HEK293T (cell line): ENCODE data around the gene HUS1B.

Experiments used
- CTCF ChIA-PET: fragments of 350-600 bp; formaldehyde crosslinking; extraction: SDS; loops from one replicate; lab custom pipeline; 2021; ENCODE audit warnings: antibody characterized with exemption, inconsistent platforms; lab: Yijun Ruan, JAX
- POLR2A ChIA-PET: fragments of 350-600 bp; formaldehyde crosslinking; extraction: SDS; loops from one replicate; lab custom pipeline; 2020; ENCODE audit warnings: antibody characterized with exemption, inconsistent platforms; lab: Yijun Ruan, JAX
- DNase-seq: peaks from one replicate; pipeline ENCODE4 v3.0.0; 2012; ENCODE audit warnings: mixed read lengths; ENCODE audit errors: extremely low spot score
- ARNT ChIP-seq: fragments of 450-650 bp; IDR thresholded peaks from 2 replicates; pipeline ENCODE4 v1.6.1; 2017; ENCODE audit warnings: mild to moderate bottlenecking
- BHLHE40 ChIP-seq: fragments of 450-650 bp; IDR thresholded peaks from 2 replicates; pipeline ENCODE4 v1.6.1; 2016; ENCODE audit warnings: mild to moderate bottlenecking, moderate library complexity, borderline replicate concordance
- CTBP1 ChIP-seq: fragments of 450-650 bp; IDR thresholded peaks from 2 replicates; pipeline ENCODE4 v1.6.1; 2016; ENCODE audit warnings: borderline replicate concordance
- ELF4 ChIP-seq: fragments of 450-650 bp; IDR thresholded peaks from 2 replicates; pipeline ENCODE4 v1.6.1; 2017; ENCODE audit warnings: antibody characterized with exemption
- FOXA1 ChIP-seq: fragments of 450-650 bp; IDR thresholded peaks from 2 replicates; pipeline ENCODE4 v1.6.1; 2016; ENCODE audit warnings: mild to moderate bottlenecking
- FOXK2 ChIP-seq: fragments of 450-650 bp; IDR thresholded peaks from 2 replicates; pipeline ENCODE4 v1.6.1; 2016; ENCODE audit warnings: mild to moderate bottlenecking
- FOXM1 ChIP-seq: fragments of 450-650 bp; IDR thresholded peaks from 2 replicates; pipeline ENCODE4 v1.6.1; 2017; ENCODE audit warnings: mild to moderate bottlenecking, borderline replicate concordance
- HDGF ChIP-seq: fragments of 450-650 bp; IDR thresholded peaks from 2 replicates; pipeline ENCODE4 v1.6.1; 2017; ENCODE audit warnings: antibody characterized with exemption, borderline replicate concordance
- L3MBTL2 ChIP-seq: fragments of 450-650 bp; conservative IDR thresholded peaks from 2 replicates; pipeline ENCODE4 v1.6.1; 2016; ENCODE audit warnings: mild to moderate bottlenecking
- LEF1 ChIP-seq: fragments of 450-650 bp; IDR thresholded peaks from 2 replicates; pipeline ENCODE4 v1.6.1; 2017; ENCODE audit warnings: mild to moderate bottlenecking, borderline replicate concordance
- NFRKB ChIP-seq: fragments of 450-650 bp; IDR thresholded peaks from 2 replicates; pipeline ENCODE4 v1.6.1; 2016; ENCODE audit warnings: mild to moderate bottlenecking, moderate library complexity
- SP1 ChIP-seq: fragments of 450-650 bp; IDR thresholded peaks from 2 replicates; pipeline ENCODE4 v1.6.1; 2017
- SUZ12 ChIP-seq: fragments of 450-650 bp; IDR thresholded peaks from 2 replicates; pipeline ENCODE4 v1.6.1; 2016; ENCODE audit warnings: mild to moderate bottlenecking
- TARDBP ChIP-seq: fragments of 450-650 bp; IDR thresholded peaks from 2 replicates; pipeline ENCODE4 v1.6.1; 2016
- ZNF384 ChIP-seq: fragments of 450-650 bp; IDR thresholded peaks from 2 replicates; pipeline ENCODE4 v1.6.1; 2016
- TF ChIP-seq, protein P1 (sequence below): fragments of 450-650 bp; IDR thresholded peaks from 2 replicates; pipeline ENCODE4 v1.6.1; 2016

HUS1B gene

DNA sequence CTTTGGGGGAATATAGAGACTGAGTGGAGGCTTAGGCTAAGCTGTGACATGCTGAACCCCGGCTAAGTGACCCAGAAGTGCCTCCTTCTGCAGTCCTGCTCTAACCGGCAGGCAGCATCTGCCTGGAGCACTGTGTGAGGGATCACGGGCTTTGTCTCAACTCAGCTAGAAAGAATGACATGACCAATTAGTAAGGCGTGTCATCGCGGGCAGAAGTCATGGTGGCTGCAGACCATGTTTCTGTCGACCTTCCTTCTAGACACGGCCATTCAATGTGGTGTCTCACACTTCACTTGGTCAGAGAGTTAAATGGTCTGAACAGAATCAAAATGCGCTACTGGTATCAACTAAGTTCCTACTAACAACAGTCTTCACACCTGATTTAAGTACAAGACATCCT lies 35.0 kb downstream of the HUS1B start:
- no peak for TF ChIP-seq HDGF
- no peak for TF ChIP-seq NFRKB
- TF ChIP-seq CTBP1, result no peak
- no peak for TF ChIP-seq L3MBTL2
- TF ChIP-seq FOXA1, result no peak
- ChIA-PET POLR2A (no interaction called here), CTCF (no interaction called here)
- DNase-seq, result no peak

DNA sequence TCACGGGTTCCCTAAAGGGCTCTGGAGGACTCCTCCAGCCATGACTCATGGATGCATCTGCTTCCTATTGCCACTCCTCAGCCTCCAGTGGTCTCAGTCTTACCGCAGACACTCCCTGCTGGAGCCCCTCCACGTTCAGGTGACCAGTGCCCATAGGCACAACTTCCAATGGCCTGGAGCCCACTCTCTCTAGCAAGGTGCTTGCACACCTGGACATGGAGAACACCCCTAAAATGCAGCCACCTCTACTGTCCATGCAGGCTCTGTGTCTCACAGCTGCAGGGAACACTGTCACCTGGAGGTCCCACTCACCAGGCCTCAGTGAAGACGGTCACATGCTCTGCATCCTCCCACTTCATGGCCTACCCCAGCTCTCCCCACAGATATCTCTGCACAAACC lies 36.0 kb downstream of the HUS1B start:
- ChIA-PET POLR2A (no interaction called here), CTCF (no interaction called here)
- TF ChIP-seq FOXA1 (no peak), ELF4 (no peak), FOXM1 (no peak), HDGF (no peak), ARNT (no peak), LEF1 (no peak), CTBP1 (no peak), NFRKB (no peak), SP1 (no peak), L3MBTL2 (no peak), TARDBP (no peak), FOXK2 (no peak), ZNF384 (no peak), BHLHE40 (no peak), SUZ12 (no peak)
- TF ChIP-seq, protein P1, sequence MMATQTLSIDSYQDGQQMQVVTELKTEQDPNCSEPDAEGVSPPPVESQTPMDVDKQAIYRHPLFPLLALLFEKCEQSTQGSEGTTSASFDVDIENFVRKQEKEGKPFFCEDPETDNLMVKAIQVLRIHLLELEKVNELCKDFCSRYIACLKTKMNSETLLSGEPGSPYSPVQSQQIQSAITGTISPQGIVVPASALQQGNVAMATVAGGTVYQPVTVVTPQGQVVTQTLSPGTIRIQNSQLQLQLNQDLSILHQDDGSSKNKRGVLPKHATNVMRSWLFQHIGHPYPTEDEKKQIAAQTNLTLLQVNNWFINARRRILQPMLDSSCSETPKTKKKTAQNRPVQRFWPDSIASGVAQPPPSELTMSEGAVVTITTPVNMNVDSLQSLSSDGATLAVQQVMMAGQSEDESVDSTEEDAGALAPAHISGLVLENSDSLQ, result no peak
- DNase-seq, result no peak

DNA sequence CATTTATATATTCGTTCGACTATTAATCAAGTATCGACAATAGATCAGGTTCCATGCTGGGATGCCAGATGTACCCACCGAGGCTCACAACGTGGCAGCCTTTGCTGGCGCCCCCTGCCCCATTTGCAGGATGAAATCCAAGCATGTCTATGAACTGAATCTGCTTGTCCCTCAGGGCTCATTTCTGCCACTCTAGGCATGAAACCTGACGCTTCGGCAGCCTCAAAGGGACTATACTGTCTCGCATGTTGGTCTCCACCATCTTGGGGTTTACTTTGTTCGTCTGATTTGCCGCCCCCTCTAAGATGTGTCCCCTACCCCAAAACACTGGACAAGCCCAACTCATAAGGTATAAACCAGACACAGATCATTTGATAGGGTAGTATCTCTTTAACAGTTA lies 36.7 kb downstream of the HUS1B start:
- ChIA-PET CTCF (no interaction called here), POLR2A (no interaction called here)
- no peak for DNase-seq
- TF ChIP-seq TARDBP (no peak), CTBP1 (no peak), ELF4 (no peak), NFRKB (no peak), LEF1 (no peak), ARNT (no peak), SUZ12 (no peak), FOXA1 (no peak)
- TF ChIP-seq, protein P1, result no peak

DNA sequence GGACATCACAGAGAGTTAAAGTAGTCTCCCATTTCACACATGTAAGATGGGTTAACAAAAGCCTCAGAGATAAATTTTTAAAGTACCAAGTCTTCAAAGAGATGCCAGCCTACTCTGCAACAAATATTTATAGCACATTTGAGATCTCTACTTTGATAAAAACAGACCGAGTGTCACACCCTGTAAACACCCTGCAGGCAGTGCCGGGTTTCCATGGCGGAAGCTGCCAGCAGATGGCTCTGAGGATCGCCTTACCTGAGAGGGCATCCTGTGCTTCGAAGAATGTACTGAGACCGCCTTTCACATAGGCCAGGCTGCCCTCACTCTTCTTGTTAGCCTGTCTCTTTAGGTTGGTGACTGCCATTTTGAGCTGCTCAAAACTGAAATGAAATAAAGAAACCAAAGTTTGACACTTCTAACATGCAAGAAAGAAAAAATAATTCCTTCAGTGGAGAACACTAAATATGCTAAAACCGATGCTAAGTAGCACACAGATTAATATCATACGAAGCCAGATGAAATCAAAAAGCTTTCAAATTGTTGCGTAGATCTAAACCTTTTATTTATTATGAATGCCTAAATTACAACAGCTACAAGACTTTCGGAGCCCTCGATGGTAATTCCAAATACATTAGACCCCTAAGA lies 39.3 kb downstream of the HUS1B start:
- ChIA-PET POLR2A (no interaction called here), CTCF (interaction anchor here (1.0 kb wide), 1 partner anchor 525 kb away, joined by 3 read pairs; no protein-coding TSS in a partner anchor)
- TF ChIP-seq LEF1 (no peak), FOXK2 (no peak), BHLHE40 (no peak)
- no peak for DNase-seq

DNA sequence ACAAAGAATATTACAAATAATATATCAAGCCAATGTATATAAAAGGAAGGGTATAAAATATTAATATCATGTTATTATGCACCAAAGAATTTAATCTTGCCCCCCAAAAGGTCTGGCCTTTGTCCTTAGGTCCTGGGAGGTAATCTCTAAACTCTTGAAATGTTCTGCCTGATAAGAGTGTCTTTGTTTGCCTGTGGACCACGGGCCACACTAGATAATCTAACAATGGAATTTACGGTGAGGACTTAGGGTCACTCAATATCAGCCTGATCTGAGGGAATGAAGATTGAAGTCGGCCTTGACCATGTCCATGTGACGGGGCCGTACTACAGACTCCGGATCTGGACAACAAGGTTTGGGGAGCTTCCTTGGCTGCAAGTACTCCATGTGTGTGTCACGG lies 42.9 kb downstream of the HUS1B start:
- TF ChIP-seq, protein P1, result no peak
- TF ChIP-seq ARNT, result no peak
- no peak for TF ChIP-seq ELF4
- no peak for TF ChIP-seq TARDBP
- TF ChIP-seq BHLHE40, result no peak
- no peak for TF ChIP-seq L3MBTL2
- no peak for TF ChIP-seq ZNF384
- no peak for TF ChIP-seq SUZ12
- no peak for TF ChIP-seq LEF1
- TF ChIP-seq FOXA1, result no peak
- TF ChIP-seq CTBP1, result no peak
- TF ChIP-seq HDGF, result no peak
- no peak for TF ChIP-seq NFRKB
- TF ChIP-seq SP1, result no peak
- TF ChIP-seq FOXM1, result no peak
- TF ChIP-seq FOXK2, result no peak
- ChIA-PET POLR2A (no interaction called here), CTCF (no interaction called here)
- no peak for DNase-seq

DNA sequence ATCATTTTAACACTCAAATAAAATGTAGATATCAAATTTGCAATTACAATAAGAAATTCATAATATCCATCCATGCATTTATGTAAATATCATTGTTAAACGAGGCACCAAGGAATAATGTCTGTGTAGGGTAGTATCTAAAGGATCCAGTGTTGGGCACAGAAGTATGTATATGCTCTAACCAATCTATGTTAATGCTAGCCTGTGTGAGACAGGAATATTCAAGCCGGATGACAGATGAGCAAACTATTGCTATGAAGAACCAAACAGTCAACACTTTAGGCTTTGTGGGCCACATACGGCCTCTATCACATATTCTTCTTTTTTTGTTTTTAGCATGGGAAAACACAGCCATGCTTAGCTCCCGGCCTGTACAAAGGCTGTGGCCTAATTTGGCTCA lies 45.0 kb downstream of the HUS1B start:
- CTCF ChIA-PET, result no interaction called here
- no peak for DNase-seq
- POLR2A ChIA-PET, result no interaction called here
- TF ChIP-seq HDGF, result no peak
- TF ChIP-seq FOXK2, result no peak
- TF ChIP-seq SUZ12, result no peak
- no peak for TF ChIP-seq SP1
- TF ChIP-seq L3MBTL2, result no peak
- TF ChIP-seq ARNT, result no peak
- no peak for TF ChIP-seq NFRKB
- no peak for TF ChIP-seq FOXA1
- no peak for TF ChIP-seq CTBP1
- no peak for TF ChIP-seq FOXM1
- TF ChIP-seq ELF4, result no peak
- no peak for TF ChIP-seq BHLHE40
- TF ChIP-seq ZNF384, result no peak
- TF ChIP-seq LEF1, result no peak
- TF ChIP-seq, protein P1, result no peak
